Measurements from ENCODE around the gene ASTN2. TPM values are rescaled to one million over a fixed set of nuclear protein-coding genes. Genes with fewer than 3 reads are reported as not detected.

ASTN2 gene
- total and polyA plus RNA-seq, 9 of the 15 experiments (the other 6 are each of a cell fraction or from before 2014, with no cell fraction given) = 0.56 to 3.5 (median 1.9) TPM

GRCh38 chr9:116464987-116465571 is 949.8 kb downstream of the ASTN2 start (continued):
- TF ChIP-seq CTBP1 (IDR thresholded peaks at IDR 0.05; ENCODE audit: borderline replicate concordance) (peak; percentile 86), NCOR1 (IDR thresholded peaks at IDR 0.05) (peak; percentile 100), MEF2A (IDR thresholded peaks at IDR 0.05; ENCODE audit: control insufficient read depth, low read depth, low read length) (peak; percentile 85), ELF4 (CRISPR knock-in tag; IDR thresholded peaks at IDR 0.05) (peak; percentile 82), ZNF583 (CRISPR knock-in tag; IDR thresholded peaks at IDR 0.05) (peak; percentile 80), ZNF121 (CRISPR knock-in tag; conservative IDR thresholded peaks at IDR 0.05) (0 out of 2 replicates have a peak, but pooled peaks have one; percentile 7), CBX5 (IDR thresholded peaks at IDR 0.05; ENCODE audit: borderline replicate concordance, low read depth) (0 out of 2 replicates have a peak, but pooled peaks have one; percentile 15), CHD4 (IDR thresholded peaks at IDR 0.05; ENCODE audit: insufficient read depth, insufficient replicate concordance, low read depth, low read length, poor library complexity, severe bottlenecking) (peak; percentile 6), TSHZ1 (CRISPR knock-in tag; IDR thresholded peaks at IDR 0.05) (no peak), EZH2 (IDR thresholded peaks at IDR 0.05; ENCODE audit: borderline replicate concordance, low read depth, low read length) (peak; percentile 72; the same call in 1 of the 2 replicates), PHB2 (IDR thresholded peaks at IDR 0.05; ENCODE audit: low read depth) (peak; percentile 92), EP300 (IDR thresholded peaks at IDR 0.05; ENCODE audit: low read length) (peak; percentile 100), RBM39 (optimal IDR thresholded peaks at IDR 0.05; ENCODE audit: low read depth, low read length) (no peak), CREB3L1 (IDR thresholded peaks at IDR 0.05; ENCODE audit: borderline replicate concordance, low read depth) (peak; percentile 82; the same call in 1 of the 2 replicates), ZNF395 (CRISPR knock-in tag; IDR thresholded peaks at IDR 0.05) (peak; percentile 97), DMBX1 (CRISPR knock-in tag; IDR thresholded peaks at IDR 0.05; ENCODE audit: borderline replicate concordance) (peak; percentile 97), MAFG (tag; conservative IDR thresholded peaks at IDR 0.05) (no peak), MCM7 (IDR thresholded peaks at IDR 0.05) (no peak), MXI1 (IDR thresholded peaks at IDR 0.05; ENCODE audit: low read depth, low read length) (peak; percentile 74; the same call in 1 of the 2 replicates), RAD51 (IDR thresholded peaks at IDR 0.05; ENCODE audit: borderline replicate concordance, low read depth) (peak; percentile 45; the same call in 1 of the 2 replicates), HBP1 (CRISPR knock-in tag; IDR thresholded peaks at IDR 0.05) (0 out of 2 replicates have a peak, but pooled peaks have one; percentile 49), ZNF184 (CRISPR knock-in tag; IDR thresholded peaks at IDR 0.05) (no peak)

Measured in K562 (cell line).